Naive thymus-derived CD4-positive, alpha-beta T cell (primary cell): ENCODE measurements around the gene MRPS11. TPM values are rescaled to one million over a fixed set of nuclear protein-coding genes. Genes with fewer than 3 reads are reported as not detected.

Source experiments
- ATAC-seq: fragments of 150-1000 bp; cut with Tn5 transposase; 2 replicates; pipeline ENCODE4 v1.10.0; 2021; ENCODE audit warnings: mild to moderate bottlenecking, moderate library complexity
- CTCF ChIA-PET: fragments of 350-600 bp; sonication (Branson Sonifier 250); formaldehyde crosslinking; loops from one replicate; lab custom pipeline; 2021; ENCODE audit warnings: antibody characterized with exemption; lab: Charles Lee
- POLR2A ChIA-PET: fragments of 350-600 bp; sonication (Branson Sonifier 250); formaldehyde crosslinking; loops from one replicate; lab custom pipeline; 2021; ENCODE audit warnings: antibody characterized with exemption, inconsistent platforms; lab: Charles Lee
- DNase-seq, 9 donors: peaks; one replicate each; pipeline versions ENCODE4 v3.0.0 to v3.0.0-alpha.2; 2020 to 2022; ENCODE audit warnings: mixed read lengths in 1 of 9
- H3K27ac ChIP-seq: one replicate; pipeline ENCODE4 v1.7.0; 2013; ENCODE audit warnings: mild to moderate bottlenecking, low read depth, low read length, moderate library complexity
- H3K27me3 ChIP-seq, 2 donors: one replicate each; pipeline ENCODE4 v1.7.0; 2013; ENCODE audit warnings: low read length in 2 of 2, mild to moderate bottlenecking in 2 of 2, moderate library complexity in 2 of 2; ENCODE audit not compliant: control insufficient read depth in 2 of 2, insufficient read depth in 2 of 2
- H3K36me3 ChIP-seq, 3 experiments: 1 replicate in 2 of 3; 2 replicates in 1 of 3; pipeline ENCODE4 v1.7.0; 2013; ENCODE audit warnings: low read length in 3 of 3, mild to moderate bottlenecking in 3 of 3, moderate library complexity in 1 of 3; ENCODE audit not compliant: insufficient read depth in 3 of 3, control insufficient read depth in 2 of 3
- H3K4me1 ChIP-seq, 2 donors: one replicate each; pipeline ENCODE4 v1.7.0; 2013; ENCODE audit warnings: low read length in 2 of 2, mild to moderate bottlenecking in 2 of 2, moderate library complexity in 1 of 2; ENCODE audit not compliant: control insufficient read depth in 2 of 2, insufficient read depth in 2 of 2
- H3K4me3 ChIP-seq: 2 replicates; pipeline ENCODE4 v1.7.0; 2013; ENCODE audit warnings: mild to moderate bottlenecking, low read length
- H3K9me3 ChIP-seq, 3 experiments: 1 replicate in 2 of 3; 2 replicates in 1 of 3; pipeline ENCODE4 v1.7.0; 2013; ENCODE audit warnings: low read length in 3 of 3; ENCODE audit not compliant: control insufficient read depth in 2 of 3
- H3K27ac Mint-ChIP-seq, 9 donors: one replicate each; pipeline ENCODE4 v1.8.0; 2020 to 2022; ENCODE audit warnings: mixed read lengths in 9 of 9, mild to moderate bottlenecking in 8 of 9, moderate library complexity in 5 of 9, inconsistent platforms in 2 of 9
- H3K27me3 Mint-ChIP-seq, 5 donors: one replicate each; pipeline ENCODE4 v1.8.0; 2021 to 2022; ENCODE audit warnings: mixed read lengths in 5 of 5, mild to moderate bottlenecking in 1 of 5
- H3K36me3 Mint-ChIP-seq, 5 donors: one replicate each; pipeline ENCODE4 v1.8.0; 2020 to 2022; ENCODE audit warnings: mixed read lengths in 5 of 5, mild to moderate bottlenecking in 3 of 5, inconsistent platforms in 1 of 5
- H3K4me1 Mint-ChIP-seq, 7 donors: one replicate each; pipeline ENCODE4 v1.8.0; 2020 to 2022; ENCODE audit warnings: mixed read lengths in 7 of 7, mild to moderate bottlenecking in 3 of 7, inconsistent platforms in 1 of 7
- H3K4me3 Mint-ChIP-seq, 10 donors: one replicate each; pipeline ENCODE4 v1.8.0; 2020 to 2022; ENCODE audit warnings: mild to moderate bottlenecking in 10 of 10, mixed read lengths in 10 of 10, moderate library complexity in 6 of 10, inconsistent platforms in 2 of 10
- H3K9me3 Mint-ChIP-seq, 11 donors: one replicate each; pipeline ENCODE4 v1.8.0; 2020 to 2022; ENCODE audit warnings: mixed read lengths in 11 of 11, mild to moderate bottlenecking in 4 of 11, inconsistent platforms in 1 of 11, moderate library complexity in 1 of 11
- intact Hi-C, 2 donors: fragments of 100-400 bp; cut with micrococcal nuclease; formaldehyde crosslinking; loops; one replicate each; pipeline ENCODE4 v1.15.1; 2023
- polyA plus RNA-seq, 2 donors: library from polyadenylated mRNA; unstranded; fragments of 300-500 nt; fragmentation: Illumina TruSeq; gene quantifications; one replicate each; pipeline ENCODE4 v1.2.3, GENCODE V29; 2021
- total RNA-seq, 6 experiments: library from RNA in 5 of 6; stranded (reverse) in 5 of 6; gene quantifications; 1 replicate in 5 of 6; 2 replicates in 1 of 6; pipeline ENCODE4 v1.2.3 and lab custom pipeline; 2021 to 2026

The MRPS11 gene
- total and polyA plus RNA-seq, 7 experiments from 2014 or later: 12.8 to 77.6 (median 28.3) TPM

DNA sequence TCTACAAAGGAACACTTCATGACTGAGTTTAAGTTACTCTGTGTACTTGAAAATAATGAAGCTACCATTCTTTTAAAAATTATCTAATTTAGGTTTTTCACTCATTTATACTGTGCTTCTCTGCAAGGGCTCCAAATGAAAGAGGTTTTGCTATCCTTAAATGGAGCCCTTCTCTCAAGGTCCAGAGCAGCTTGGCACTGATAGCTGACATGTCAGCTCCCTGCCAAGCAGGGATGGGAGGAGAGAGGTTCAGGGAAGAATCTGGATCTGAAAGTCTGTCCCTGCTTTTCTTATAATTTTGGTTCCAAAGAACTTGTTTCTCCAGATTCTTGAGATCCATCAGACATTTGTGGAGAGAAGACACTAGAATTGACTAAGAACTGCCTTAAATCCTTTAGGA lies 39.1 kb downstream of the MRPS11 start:
- ATAC-seq (no peak), DNase-seq (no peak)
- H3K27me3 ChIP-seq: no peaks in the 10 kb centered on the region
- ChIA-PET POLR2A (interaction anchor here (0.9 kb wide), 1 partner anchor 118 kb away, joined by 3 read pairs; no protein-coding TSS in a partner anchor), CTCF (no interaction called here)
- Mint-ChIP-seq H3K36me3 (peaks cover 8 to 74% (median 34%) of the 10 kb centered on the region in 5 donors), H3K27me3 (no peaks in the 10 kb centered on the region), H3K4me1 (no peaks in the 10 kb centered on the region), H3K4me3 (no peak overlapping the region), H3K9me3 (no peaks in the 10 kb centered on the region), H3K27ac (no peak overlapping the region)
- H3K36me3 ChIP-seq: peaks cover 0 to 51% (median 6%) of the 10 kb centered on the region in 3 experiments
- no peaks in the 10 kb centered on the region for H3K4me1 ChIP-seq
- no peak overlapping the region for H3K27ac ChIP-seq
- no peak overlapping the region for H3K4me3 ChIP-seq
- no peaks in the 10 kb centered on the region for H3K9me3 ChIP-seq
- intact Hi-C loops: loop anchor here in 1 of 2 donors (10.0 kb wide), 1 partner anchor 58 kb away; no protein-coding TSS in a partner anchor

DNA sequence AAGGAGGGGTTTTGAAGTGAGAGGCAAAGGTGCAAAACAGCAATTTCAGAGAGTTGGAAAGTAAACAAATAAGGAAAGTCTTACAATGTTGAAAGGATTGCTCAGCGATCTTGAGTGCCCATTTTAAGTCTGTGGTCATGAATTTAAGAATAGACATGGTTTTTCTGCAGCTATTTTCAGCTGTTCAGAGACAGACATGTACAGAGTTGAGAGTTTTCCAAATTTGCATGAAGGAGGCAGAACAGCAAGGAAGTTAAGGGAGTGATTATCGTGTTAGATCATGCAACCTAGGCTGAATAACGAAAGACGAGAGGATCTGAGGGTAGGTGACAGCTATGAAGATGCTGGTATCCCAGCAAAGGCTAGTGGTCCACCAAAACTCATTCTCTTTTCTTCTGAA lies 41.8 kb downstream of the MRPS11 start:
- intact Hi-C loops: loop anchor here in 1 of 2 donors (10.0 kb wide), 1 partner anchor 55 kb away; no protein-coding TSS in a partner anchor
- Mint-ChIP-seq H3K4me1 (no peaks in the 10 kb centered on the region), H3K27ac (peak overlapping the region in 1 of 9 donors; percentile 42), H3K36me3 (peaks cover 8 to 77% (median 44%) of the 10 kb centered on the region in 5 donors), H3K27me3 (no peaks in the 10 kb centered on the region), H3K4me3 (no peak overlapping the region), H3K9me3 (no peaks in the 10 kb centered on the region)
- ChIA-PET CTCF (no interaction called here), POLR2A (interaction anchor here (0.5 kb wide), 1 partner anchor 983 kb away, joined by 4 read pairs; no protein-coding TSS in a partner anchor)
- no peak overlapping the region for H3K4me3 ChIP-seq
- no peak overlapping the region for H3K27ac ChIP-seq
- no peaks in the 10 kb centered on the region for H3K27me3 ChIP-seq
- no peak for DNase-seq
- no peaks in the 10 kb centered on the region for H3K4me1 ChIP-seq
- no peak for ATAC-seq
- peaks cover 0 to 63% (median 6%) of the 10 kb centered on the region in 3 experiments for H3K36me3 ChIP-seq
- no peaks in the 10 kb centered on the region for H3K9me3 ChIP-seq

DNA sequence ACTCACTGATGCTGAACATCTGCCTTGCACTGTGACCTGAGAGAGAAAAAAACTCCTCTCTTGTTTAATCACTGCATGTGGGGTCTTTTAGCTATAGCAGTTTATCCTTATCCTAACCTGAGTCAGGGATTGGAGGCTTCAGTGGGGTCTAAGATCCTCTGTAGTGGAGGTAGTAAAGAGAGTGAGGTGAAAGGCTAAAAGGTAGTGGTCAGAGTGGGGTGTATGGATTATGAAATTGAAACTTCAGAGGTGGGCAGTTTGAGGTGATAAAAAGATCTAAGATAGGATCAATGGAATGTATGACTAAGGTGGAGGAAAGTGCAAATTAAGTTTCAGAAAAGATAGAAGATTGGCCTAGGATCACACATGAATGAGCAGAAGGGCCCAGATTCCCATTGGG lies 42.5 kb downstream of the MRPS11 start:
- Histone ChIP-seq H3K36me3 (peaks cover 0 to 63% (median 6%) of the 10 kb centered on the region in 3 experiments), H3K4me3 (no peak overlapping the region), H3K4me1 (no peaks in the 10 kb centered on the region), H3K9me3 (no peaks in the 10 kb centered on the region), H3K27me3 (no peaks in the 10 kb centered on the region), H3K27ac (no peak overlapping the region)
- peaks cover 8 to 72% (median 44%) of the 10 kb centered on the region in 5 donors for H3K36me3 Mint-ChIP-seq
- DNase-seq: no peak
- intact Hi-C loops: loop anchor here in 1 of 2 donors (10.0 kb wide), 1 partner anchor 55 kb away; no protein-coding TSS in a partner anchor
- peak overlapping the region in 1 of 9 donors; percentile 77 for H3K27ac Mint-ChIP-seq
- H3K9me3 Mint-ChIP-seq: no peaks in the 10 kb centered on the region
- CTCF ChIA-PET: no interaction called here
- H3K4me1 Mint-ChIP-seq: no peaks in the 10 kb centered on the region
- no peak overlapping the region for H3K4me3 Mint-ChIP-seq
- POLR2A ChIA-PET: no interaction called here
- H3K27me3 Mint-ChIP-seq: no peaks in the 10 kb centered on the region
- ATAC-seq: no peak

DNA sequence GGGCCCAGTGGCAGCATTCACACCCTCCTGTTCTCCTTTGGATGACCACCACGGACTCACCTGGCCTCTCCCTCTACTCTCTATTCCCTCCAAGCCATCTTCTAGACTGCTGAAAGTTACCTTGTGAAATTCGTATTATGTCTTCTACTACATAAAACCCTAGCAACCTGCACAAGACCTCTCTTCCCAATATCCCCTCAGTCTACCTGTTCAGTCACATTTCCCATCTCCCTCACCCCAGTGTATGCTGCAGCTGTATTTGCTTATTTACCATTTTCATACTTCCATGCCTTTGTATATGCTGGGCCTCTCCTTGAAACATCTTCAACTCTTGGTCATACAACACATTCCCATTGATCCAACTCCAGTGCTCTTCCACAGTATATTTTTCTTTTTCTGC lies 43.7 kb downstream of the MRPS11 start:
- Histone ChIP-seq H3K27me3 (no peaks in the 10 kb centered on the region), H3K9me3 (no peaks in the 10 kb centered on the region), H3K36me3 (peaks cover under 1 to 60% (median 6%) of the 10 kb centered on the region in 3 experiments), H3K4me3 (no peak overlapping the region), H3K4me1 (no peaks in the 10 kb centered on the region), H3K27ac (no peak overlapping the region)
- Mint-ChIP-seq H3K9me3 (no peaks in the 10 kb centered on the region), H3K27ac (no peak overlapping the region), H3K36me3 (peaks cover 8 to 67% (median 41%) of the 10 kb centered on the region in 5 donors), H3K4me3 (no peak overlapping the region), H3K27me3 (no peaks in the 10 kb centered on the region), H3K4me1 (no peaks in the 10 kb centered on the region)
- ATAC-seq: no peak
- ChIA-PET CTCF (interaction anchor here (0.6 kb wide), 1 partner anchor 553 kb away, joined by 4 read pairs; no protein-coding TSS in a partner anchor), POLR2A (no interaction called here)
- no peak for DNase-seq
- intact Hi-C loops: no loop called here

DNA sequence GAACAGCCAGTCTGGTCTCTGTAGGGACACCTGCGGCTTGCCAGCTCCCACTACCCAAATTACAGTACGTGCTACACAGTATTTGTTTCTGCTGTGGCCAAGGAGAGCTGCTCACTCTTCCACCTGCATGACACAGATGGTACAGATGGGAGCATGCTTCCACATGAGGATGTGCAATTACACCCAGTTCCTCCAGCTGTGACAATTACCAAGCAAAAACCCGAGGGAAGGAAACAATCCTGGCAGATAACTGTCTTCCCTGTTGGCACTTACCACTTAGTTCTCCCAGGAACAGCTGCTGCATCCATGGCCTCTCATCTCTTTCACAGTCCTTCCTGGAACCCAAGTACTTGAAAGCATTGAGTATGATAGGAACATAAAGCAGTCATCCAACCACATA lies 44.6 kb downstream of the MRPS11 start:
- H3K9me3 Mint-ChIP-seq: no peaks in the 10 kb centered on the region
- H3K36me3 Mint-ChIP-seq: peaks cover 8 to 67% (median 41%) of the 10 kb centered on the region in 5 donors
- no peak overlapping the region for H3K27ac Mint-ChIP-seq
- no peaks in the 10 kb centered on the region for H3K4me1 ChIP-seq
- peaks cover 3 to 52% (median 6%) of the 10 kb centered on the region in 3 experiments for H3K36me3 ChIP-seq
- no peaks in the 10 kb centered on the region for H3K9me3 ChIP-seq
- no peak overlapping the region for H3K4me3 ChIP-seq
- DNase-seq (no peak), ATAC-seq (no peak)
- ChIA-PET CTCF (no interaction called here), POLR2A (no interaction called here)
- H3K27me3 ChIP-seq: no peaks in the 10 kb centered on the region
- H3K4me1 Mint-ChIP-seq: no peaks in the 10 kb centered on the region
- intact Hi-C loops: no loop called here
- H3K27ac ChIP-seq: no peak overlapping the region
- no peak overlapping the region for H3K4me3 Mint-ChIP-seq
- no peaks in the 10 kb centered on the region for H3K27me3 Mint-ChIP-seq

DNA sequence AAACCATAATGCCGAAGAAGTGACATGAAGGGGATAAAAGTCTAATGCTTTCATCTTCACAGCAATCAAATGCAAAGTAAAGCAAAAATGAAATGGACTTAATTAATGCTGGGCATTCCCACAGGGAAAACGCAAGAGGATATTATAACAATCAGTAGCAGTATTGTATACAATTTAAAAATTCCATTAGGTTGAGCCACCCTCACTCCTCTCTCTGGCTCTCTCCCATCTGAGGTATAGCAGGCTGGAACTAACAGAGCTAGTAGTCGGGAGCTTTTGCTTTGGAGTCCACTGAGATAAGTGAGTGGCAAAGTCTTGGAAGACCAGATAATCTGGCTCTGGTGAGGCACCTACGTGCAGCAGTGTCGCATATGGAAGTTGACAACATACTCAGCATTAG lies 45.1 kb downstream of the MRPS11 start:
- Mint-ChIP-seq H3K36me3 (peaks cover 8 to 62% (median 41%) of the 10 kb centered on the region in 5 donors), H3K27ac (no peak overlapping the region), H3K9me3 (no peaks in the 10 kb centered on the region), H3K4me1 (no peaks in the 10 kb centered on the region), H3K27me3 (no peaks in the 10 kb centered on the region), H3K4me3 (no peak overlapping the region)
- H3K9me3 ChIP-seq: no peaks in the 10 kb centered on the region
- ATAC-seq (no peak), DNase-seq (no peak)
- H3K4me1 ChIP-seq: no peaks in the 10 kb centered on the region
- H3K27ac ChIP-seq: no peak overlapping the region
- ChIA-PET CTCF (no interaction called here), POLR2A (no interaction called here)
- H3K36me3 ChIP-seq: peaks cover 3 to 51% (median 6%) of the 10 kb centered on the region in 3 experiments
- no peaks in the 10 kb centered on the region for H3K27me3 ChIP-seq
- intact Hi-C loops: no loop called here
- H3K4me3 ChIP-seq: no peak overlapping the region

DNA sequence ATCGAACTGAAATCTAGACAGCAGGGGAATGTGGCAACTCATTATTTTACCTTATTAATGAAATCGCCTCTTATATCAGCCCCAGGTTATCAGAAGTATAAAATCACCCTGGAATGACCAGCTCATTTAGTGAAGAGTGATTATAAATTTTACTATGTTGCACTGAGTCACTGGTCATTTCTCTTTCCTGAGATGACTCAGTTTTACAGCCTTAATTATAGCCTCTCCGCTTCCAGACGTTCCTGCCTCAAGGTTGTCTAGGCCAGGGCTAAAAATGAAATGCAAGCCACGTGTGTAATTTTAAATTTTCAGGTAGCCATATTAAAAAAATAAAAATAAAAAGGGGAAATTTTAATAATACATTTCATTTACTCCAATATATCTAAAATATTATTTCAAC lies 45.7 kb downstream of the MRPS11 start:
- H3K27me3 Mint-ChIP-seq: no peaks in the 10 kb centered on the region
- H3K36me3 ChIP-seq: peaks cover 3 to 50% (median 6%) of the 10 kb centered on the region in 3 experiments
- no peaks in the 10 kb centered on the region for H3K9me3 Mint-ChIP-seq
- no peak overlapping the region for H3K4me3 ChIP-seq
- no peaks in the 10 kb centered on the region for H3K4me1 Mint-ChIP-seq
- no peaks in the 10 kb centered on the region for H3K9me3 ChIP-seq
- DNase-seq: no peak
- H3K4me1 ChIP-seq: no peaks in the 10 kb centered on the region
- H3K4me3 Mint-ChIP-seq: no peak overlapping the region
- ChIA-PET CTCF (no interaction called here), POLR2A (no interaction called here)
- no peaks in the 10 kb centered on the region for H3K27me3 ChIP-seq
- no peak for ATAC-seq
- no peak overlapping the region for H3K27ac Mint-ChIP-seq
- peaks cover 8 to 59% (median 40%) of the 10 kb centered on the region in 5 donors for H3K36me3 Mint-ChIP-seq
- intact Hi-C loops: no loop called here
- no peak overlapping the region for H3K27ac ChIP-seq
